NCI-H524 (cell line): ENCODE data around the gene SSTR4.
"Not testable (repeated sequence)": the region's sequence is repeated elsewhere in the genome, so short reads cannot be mapped to it uniquely, and the experiment has no call there.

Experiments used
- DNase-seq, 2 experiments: peaks; one replicate each; lab custom pipeline; 2025; lab: John Stamatoyannopoulos, UW

SSTR4 gene, protein sequence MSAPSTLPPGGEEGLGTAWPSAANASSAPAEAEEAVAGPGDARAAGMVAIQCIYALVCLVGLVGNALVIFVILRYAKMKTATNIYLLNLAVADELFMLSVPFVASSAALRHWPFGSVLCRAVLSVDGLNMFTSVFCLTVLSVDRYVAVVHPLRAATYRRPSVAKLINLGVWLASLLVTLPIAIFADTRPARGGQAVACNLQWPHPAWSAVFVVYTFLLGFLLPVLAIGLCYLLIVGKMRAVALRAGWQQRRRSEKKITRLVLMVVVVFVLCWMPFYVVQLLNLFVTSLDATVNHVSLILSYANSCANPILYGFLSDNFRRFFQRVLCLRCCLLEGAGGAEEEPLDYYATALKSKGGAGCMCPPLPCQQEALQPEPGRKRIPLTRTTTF

GRCh38 chr20:23034721-23035671, at the start of gene SSTR4:
SSTR4 (plus strand) TSS chr20:23035312; CDS start chr20:23035484, 172 bp downstream.
- no peak for DNase-seq

- no peak for DNase-seq
Observed at GRCh38 chr20:22986601-22987000, 48.5 kb upstream of the SSTR4 start.

- not testable (repeated sequence) for DNase-seq
Observed at GRCh38 chr20:22991424-22991823, 43.7 kb upstream of the SSTR4 start.

DNA sequence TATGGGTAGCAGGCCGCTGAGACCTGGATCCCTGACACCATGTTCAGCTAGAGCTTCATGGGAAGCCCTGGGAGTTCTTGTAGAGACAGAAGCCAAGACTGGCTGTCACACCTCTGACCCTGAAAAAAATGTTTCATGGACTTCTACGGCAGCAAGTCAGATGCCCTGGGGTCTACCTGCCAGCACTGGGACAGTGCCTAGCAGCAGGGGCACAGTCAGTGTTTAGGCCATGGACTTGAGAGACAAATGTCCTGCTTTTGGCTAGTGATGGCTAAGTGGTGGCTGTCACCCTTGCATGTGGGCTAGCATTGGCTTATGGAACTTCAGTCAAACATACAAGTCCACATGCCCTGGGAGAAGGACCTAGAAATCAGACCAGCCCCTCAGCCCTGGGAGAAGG, 41.3 kb upstream of the SSTR4 start:
- DNase-seq: no peak

GRCh38 chr20:22995923-22996322, 39.2 kb upstream of the SSTR4 start:
- no peak for DNase-seq

GRCh38 chr20:22998476-22998875, 36.6 kb upstream of the SSTR4 start:
- DNase-seq: no peak

DNA sequence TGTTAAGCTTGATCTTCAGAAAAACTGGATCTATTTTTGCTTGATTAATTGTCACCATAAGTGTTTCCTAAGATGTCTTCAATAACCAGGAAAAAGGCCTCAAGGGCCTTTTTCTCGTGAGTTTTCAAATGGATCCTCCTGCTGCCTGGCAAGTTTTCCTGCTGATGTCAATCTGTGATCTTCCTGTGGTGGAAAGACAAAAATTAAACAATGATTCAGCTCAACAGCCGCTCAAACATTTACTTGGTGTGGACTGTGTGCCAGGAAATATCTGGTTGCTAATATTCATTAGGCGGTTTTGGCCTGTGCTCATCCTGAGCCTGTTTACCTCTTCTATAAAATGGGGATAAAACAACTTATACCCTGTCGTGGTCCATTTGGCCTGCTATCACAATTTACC, 35.4 kb upstream of the SSTR4 start:
- no peak for DNase-seq

DNA sequence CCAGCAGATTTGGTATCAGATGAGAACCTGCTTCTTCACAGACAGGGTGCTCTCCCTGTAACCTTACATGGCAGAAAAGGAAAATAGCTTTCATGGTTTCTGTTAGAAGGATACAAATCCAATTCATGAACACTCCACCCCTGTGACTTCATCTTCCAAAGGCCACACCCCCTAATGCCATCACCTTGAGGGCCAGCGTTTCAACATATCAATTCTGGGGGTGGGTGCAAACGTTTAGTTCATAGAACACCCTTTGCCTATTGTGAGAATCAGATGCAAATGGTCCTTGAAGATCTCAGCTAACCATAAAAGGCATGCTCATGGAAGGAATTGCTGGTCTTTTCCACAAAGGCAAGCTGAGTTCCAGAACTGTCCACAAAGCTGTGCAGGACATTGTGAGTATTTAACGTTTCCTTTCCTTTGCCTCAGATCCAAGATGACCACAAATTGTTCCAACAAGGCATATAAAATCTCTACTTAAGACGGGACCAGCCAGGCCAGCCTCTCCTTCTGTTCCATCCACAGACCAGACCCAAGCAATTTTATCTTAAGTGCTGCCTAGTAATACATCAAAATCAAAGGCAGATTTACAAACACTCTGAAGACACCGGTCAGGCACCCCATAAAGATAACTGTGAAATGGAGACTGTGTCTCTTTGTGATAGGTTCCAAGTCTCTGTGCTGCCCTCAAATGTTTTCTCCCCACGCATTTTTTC, 34.7 kb upstream of the SSTR4 start:
- DNase-seq: no peak

DNA sequence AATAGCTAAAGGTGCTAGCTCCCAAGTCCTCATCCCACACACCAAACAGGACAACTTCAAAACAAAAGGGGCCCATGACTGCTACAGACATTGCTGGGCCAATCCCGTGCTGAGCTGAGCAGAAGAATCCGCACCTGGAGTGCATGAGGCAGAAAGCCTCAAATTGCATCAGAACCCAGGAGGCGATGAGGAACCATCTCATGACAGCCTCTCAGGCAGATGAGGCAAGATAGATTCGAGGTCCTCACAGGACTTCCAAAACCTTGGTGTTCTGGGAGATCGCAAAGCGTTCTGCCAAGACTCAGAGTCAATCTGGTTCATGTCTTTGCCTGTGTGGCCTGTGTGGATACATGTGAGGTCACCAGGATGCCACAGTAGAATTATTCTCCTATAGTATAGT, 32.8 kb upstream of the SSTR4 start:
- no peak for DNase-seq

- no peak for DNase-seq
Observed at GRCh38 chr20:23003077-23003635, 32.0 kb upstream of the SSTR4 start.

DNA sequence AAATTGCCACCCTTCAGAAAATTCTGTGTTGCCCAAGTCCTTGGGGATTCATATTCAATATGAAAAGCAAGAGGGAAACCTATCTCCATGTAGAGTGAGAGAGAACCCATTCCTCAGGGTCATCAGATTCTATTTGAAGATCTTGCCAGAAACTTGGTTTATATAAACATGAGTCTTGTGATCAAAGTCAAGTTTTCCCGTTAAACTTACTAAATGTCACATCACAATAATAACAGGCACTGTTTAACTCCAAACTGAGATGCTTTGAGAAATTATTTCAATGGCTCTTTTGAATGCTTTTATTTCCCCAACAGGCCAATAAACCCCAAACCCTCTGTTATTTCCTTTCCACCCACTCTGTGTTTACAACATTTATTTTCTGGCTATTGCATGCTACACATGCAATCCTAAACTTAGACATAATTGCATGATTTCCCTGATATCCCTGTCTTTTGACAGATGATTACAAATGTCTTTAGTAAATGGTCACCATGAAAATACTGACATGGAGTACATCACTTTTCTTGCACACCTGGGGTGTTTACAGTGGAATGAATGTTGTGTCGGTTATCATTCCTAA, 31.1 kb upstream of the SSTR4 start:
- no peak for DNase-seq

GRCh38 chr20:23005776-23006175, 29.3 kb upstream of the SSTR4 start:
- no peak for DNase-seq

- no peak for DNase-seq
Observed at GRCh38 chr20:23007462-23007861, 27.6 kb upstream of the SSTR4 start.

DNA sequence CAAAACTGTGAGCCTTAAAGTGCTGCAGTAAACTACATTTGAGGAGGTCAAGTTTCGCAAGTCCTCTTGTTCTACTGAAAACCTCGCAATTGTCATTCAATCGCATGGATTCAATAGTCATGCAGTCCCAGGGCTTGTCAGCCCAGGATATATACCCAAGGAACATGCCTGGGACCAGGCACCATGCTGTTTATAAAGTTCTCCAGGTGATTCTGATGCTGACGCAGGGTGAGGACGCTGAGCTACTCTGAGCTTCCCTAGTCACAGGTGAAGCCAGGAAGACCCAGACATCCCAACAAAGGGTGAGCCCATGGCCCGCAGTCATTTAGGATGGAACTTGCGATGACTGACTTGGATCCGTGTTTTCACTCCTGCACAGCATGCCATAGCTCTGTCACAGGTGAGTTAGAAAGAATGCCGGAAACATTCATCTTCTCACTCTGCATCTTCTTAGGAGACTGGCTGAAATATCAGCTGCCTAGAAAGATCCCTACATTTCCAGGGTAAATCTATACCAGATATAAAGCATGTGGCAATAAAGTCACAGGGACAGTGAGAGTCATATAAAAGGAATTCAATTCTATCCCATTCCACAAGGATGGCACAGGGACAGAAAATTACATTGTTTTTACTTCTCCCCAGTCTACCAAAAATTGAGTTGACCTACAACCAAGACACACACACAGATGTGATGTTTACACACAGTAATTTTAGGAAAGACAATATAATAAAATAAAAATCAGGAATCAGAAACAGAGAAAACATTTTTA, 27.0 kb upstream of the SSTR4 start:
- no peak for DNase-seq

GRCh38 chr20:23008667-23009066, 26.4 kb upstream of the SSTR4 start:
- no peak for DNase-seq

DNA sequence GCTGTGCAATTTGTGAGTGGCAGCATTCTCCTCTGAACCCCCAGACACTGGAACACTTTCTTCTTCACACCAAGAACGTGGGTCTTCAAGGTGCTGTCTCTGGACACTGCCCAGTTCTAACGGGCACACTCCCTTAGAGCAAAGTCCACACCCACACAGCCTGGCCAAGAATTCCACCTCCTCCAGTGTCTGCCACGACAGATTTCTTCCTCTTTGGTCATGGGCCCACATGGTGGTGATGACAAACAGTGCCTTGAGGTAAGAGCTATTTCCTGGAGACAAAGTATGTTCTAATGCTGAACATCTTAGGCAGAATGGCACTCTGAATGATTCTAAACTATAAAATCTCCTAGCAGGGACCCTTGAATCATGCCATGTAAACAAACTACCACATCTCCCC, 25.5 kb upstream of the SSTR4 start:
- no peak for DNase-seq

GRCh38 chr20:23010096-23010495, 25.0 kb upstream of the SSTR4 start:
- DNase-seq: no peak

DNA sequence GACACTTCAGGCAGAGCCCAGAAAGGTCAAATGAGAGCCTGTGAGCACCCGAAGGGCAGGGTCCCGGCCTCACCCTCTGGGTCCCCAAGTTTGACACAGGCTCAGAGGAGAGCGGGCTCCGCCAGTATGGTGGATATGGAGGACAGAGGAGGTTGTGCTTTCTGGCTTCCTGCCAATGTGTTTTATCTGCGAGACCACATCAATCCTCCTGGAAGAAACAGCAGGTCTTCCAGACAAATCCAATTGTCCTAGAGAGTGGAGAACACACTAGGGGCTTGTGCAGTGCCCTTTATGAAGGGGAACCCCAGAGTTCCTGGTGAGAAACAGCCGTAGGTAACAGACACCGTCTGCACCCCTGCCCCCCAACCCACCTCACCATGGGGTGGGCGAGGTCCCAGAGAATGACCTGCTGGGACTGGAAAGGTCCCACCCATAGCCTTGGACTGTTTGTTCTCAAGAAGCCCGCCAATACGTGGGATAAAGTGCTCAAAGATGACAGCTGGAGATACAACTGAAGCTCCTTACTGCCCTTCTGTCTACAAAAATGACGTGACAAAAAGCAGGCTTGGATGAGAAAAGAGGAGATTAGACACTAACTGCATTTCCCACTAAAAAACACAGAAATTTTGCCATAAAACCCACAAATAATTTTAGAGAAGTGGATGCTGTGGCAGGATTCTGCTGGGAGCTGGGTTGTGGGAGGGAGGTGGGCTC, 23.9 kb upstream of the SSTR4 start:
- DNase-seq: no peak

DNA sequence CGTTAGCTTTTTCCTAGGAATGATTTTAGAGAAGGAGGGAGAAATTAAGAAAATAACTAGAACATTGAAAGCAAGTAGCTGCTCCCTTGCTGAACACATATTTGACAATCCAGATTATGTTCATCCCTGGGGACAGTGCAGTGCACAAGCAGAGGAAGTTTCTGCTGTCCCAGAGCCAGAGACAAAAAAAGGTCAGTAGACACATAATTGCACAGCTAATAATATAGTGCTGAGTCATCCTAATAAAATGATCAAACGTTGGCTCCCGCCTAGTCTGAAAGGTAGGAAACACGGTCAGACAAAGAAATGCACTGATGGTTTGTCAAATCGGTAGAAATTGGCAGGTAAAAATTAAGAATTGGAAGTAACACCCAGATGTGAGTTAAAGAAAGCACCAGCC, 21.7 kb upstream of the SSTR4 start:
- no peak for DNase-seq

DNA sequence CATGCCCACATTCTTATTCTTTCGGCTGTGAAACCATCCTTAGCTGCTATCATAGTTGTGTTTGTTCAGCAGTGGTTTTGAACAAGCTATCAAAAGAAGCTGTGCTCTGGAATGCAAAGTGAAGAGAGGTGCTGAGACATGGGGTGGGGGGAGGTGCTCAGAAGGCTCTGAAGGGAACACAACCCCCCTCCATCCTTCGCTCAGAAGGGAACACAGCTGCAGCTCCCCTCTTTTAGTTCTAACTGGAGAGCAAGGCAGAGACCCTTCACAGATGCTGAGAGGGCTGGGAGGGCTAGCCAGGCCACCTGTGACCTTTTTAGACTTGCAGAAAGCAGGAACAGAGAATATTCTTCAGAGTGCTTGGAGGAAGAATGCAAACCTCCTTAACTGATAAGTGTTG, 17.6 kb upstream of the SSTR4 start:
- no peak for DNase-seq
